Skeletal muscle satellite cell (primary cell): ENCODE results near the gene TMEM130.

Source experiments
- H3K27me3 ChIP-seq: 2 replicates; pipeline ENCODE4 v1.7.0; 2013; ENCODE audit warnings: low read length; ENCODE audit not compliant: control insufficient read depth, insufficient read depth
- H3K36me3 ChIP-seq: 2 replicates; pipeline ENCODE4 v1.7.0; 2013; ENCODE audit warnings: mild to moderate bottlenecking, control low read depth, low read length; ENCODE audit not compliant: insufficient read depth
- H3K4me1 ChIP-seq: 2 replicates; pipeline ENCODE4 v1.7.0; 2013; ENCODE audit warnings: low read length; ENCODE audit not compliant: control insufficient read depth, insufficient read depth
- H3K4me2 ChIP-seq: 2 replicates; pipeline ENCODE4 v1.7.0; 2013; ENCODE audit warnings: mild to moderate bottlenecking, low read length
- H3K4me3 ChIP-seq: 2 replicates; pipeline ENCODE4 v1.7.0; 2013; ENCODE audit warnings: low read length
- H3K9ac ChIP-seq: 2 replicates; pipeline ENCODE4 v1.7.0; 2013; ENCODE audit warnings: mild to moderate bottlenecking, low read depth, low read length, moderate library complexity
- H3K9me3 ChIP-seq: replicated peaks from 2 replicates; pipeline ENCODE4 v1.7.0; 2013; ENCODE audit warnings: mild to moderate bottlenecking, control low read depth, low read length

The TMEM130 gene

DNA sequence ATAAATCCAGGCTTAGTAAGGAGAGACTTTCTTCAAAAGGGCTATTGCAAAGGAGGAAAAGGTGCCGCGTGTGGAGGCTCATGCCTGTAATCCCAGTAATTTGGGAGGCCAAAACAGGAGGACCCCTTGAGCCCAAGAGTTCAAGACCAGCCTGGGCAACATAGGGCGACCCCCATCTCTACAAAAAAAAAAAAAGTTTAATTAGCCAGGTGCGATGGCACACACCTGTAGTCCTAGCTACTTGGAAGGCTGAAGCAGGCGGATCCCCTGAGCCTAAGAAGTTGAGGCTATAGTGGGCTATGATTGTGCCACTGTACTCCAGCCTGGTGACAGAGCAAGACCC, 32.2 kb downstream of the TMEM130 start:
- peaks cover 37% of the 10 kb centered on the region for H3K27me3 ChIP-seq

DNA sequence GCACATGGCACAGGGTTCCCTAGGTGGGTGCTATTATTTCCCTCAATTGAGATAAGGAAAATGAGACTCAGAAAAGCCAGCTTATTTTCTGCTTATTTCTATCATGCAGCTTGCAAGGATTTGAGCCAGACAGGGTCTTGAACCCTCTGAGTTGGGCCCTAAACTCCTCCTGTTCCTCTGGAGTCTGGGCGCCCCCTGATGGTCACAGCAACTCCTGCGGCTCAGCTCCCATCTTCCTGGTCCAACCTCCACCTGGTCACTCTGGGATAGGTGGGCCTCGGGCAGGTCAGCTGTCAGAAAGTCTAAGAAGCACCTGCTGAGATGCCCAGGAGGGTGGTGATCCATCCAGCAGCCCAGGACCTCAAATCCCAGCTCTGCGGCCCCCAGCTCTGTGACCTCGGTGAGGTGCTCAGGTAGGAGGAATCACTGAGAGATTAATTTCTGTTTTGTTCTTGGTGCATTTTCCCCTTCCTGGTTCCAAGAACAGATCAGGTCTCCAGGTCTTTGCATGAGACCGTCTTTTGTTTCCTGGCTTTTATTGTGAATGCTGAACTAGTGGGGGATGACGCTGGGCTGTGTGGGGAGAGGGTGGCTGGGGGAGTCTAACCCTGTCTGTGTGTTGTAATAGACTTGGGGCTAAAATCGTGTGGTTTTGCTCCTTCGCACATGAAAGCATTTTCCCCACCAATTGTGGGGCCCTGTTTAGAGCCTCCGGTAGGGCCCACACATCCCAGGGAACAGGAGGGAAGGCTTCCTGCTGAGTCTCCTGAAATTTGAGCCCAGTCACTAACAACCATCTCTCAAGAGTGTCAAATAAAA, 32.8 kb downstream of the TMEM130 start:
- H3K9me3 ChIP-seq: no peaks in the 10 kb centered on the region
- peaks cover 37% of the 10 kb centered on the region for H3K27me3 ChIP-seq
- H3K36me3 ChIP-seq: no peaks in the 10 kb centered on the region
- H3K4me2 ChIP-seq: no peak overlapping the region
- H3K4me1 ChIP-seq: peaks cover 15% of the 10 kb centered on the region
- H3K9ac ChIP-seq: no peak overlapping the region
- H3K4me3 ChIP-seq: no peak overlapping the region

More for the DNA sequence above, 32.2 kb downstream of the TMEM130 start:
- H3K36me3 ChIP-seq: no peaks in the 10 kb centered on the region
- H3K4me1 ChIP-seq: peaks cover 15% of the 10 kb centered on the region
- H3K9me3 ChIP-seq: no peaks in the 10 kb centered on the region
- no peak overlapping the region for H3K4me2 ChIP-seq
- H3K9ac ChIP-seq: no peak overlapping the region
- H3K4me3 ChIP-seq: no peak overlapping the region

DNA sequence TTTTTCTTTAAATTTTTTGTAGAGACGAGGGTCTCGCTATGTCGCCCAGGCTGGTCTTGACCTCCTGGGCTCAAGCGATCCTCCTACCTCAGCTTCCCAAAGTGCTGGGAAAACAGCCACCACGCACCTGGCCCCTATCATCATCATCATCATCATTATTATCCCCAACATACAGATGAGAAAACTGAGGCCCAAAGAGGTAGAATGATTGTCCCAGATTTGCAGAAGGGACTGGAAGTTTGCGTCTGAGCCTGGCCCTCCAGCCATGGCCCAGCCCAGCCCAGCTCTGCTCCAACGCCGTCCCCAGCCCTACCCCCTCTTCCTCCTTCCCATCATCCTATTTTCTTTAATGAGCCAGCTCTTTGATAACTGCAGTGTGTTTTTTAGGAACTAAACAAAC, 34.9 kb downstream of the TMEM130 start:
- peaks cover 29% of the 10 kb centered on the region for H3K27me3 ChIP-seq
- no peak overlapping the region for H3K9ac ChIP-seq
- no peak overlapping the region for H3K4me2 ChIP-seq
- no peaks in the 10 kb centered on the region for H3K36me3 ChIP-seq
- H3K4me3 ChIP-seq: no peak overlapping the region
- no peaks in the 10 kb centered on the region for H3K4me1 ChIP-seq
- no peaks in the 10 kb centered on the region for H3K9me3 ChIP-seq

DNA sequence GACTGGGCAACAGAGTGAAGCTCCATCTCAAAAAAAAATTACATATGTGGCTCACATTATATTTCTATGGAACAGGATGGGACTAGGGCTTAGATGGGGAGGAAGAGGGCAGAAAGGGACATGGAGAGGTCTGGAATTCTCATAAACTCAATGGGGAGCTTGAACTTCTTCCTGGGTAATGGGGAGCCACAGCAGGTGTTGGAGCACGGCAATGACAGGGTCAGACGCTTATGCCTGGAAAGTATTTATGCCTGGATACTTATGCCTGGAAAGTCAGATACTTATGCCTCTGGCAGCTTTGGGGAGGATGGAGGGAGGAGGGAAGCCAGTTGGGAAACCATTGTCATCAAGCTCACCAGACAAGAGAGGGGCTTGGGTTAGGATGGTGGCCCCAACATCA, 36.8 kb downstream of the TMEM130 start:
- no peaks in the 10 kb centered on the region for H3K4me1 ChIP-seq
- no peak overlapping the region for H3K4me3 ChIP-seq
- no peak overlapping the region for H3K9ac ChIP-seq
- H3K9me3 ChIP-seq: no peaks in the 10 kb centered on the region
- peaks cover 28% of the 10 kb centered on the region for H3K27me3 ChIP-seq
- no peaks in the 10 kb centered on the region for H3K36me3 ChIP-seq
- H3K4me2 ChIP-seq: no peak overlapping the region

DNA sequence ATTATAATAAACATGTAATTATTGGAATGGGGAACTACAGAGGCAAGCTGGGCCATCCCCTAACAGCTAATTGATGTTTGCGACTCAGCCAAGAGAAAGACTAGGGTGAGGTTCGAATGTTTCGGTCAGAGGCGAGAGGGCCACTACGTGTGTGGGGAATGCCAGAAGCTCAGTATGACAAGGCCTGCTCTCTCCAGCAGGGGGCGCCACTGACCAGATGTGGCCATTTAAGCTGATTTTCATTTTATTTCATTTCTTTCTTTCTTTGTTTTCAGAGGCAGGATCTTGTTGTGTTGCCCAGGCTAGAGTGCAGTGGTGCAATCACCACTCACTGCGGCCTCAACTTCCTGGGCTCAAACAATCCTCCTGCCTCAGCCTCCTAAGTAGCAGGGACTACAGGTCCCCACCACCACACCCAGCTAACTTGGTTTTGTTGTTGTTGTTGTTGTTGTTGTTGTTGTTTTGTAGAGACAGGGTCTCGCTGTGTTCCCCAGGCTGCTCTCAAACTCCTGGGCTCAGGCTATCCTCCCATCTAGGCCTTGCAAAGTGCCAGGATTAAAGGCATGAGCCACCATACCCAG, 38.1 kb downstream of the TMEM130 start:
- Histone ChIP-seq H3K4me1 (no peaks in the 10 kb centered on the region), H3K27me3 (peaks cover 32% of the 10 kb centered on the region), H3K9me3 (no peaks in the 10 kb centered on the region), H3K4me2 (no peak overlapping the region), H3K36me3 (no peaks in the 10 kb centered on the region), H3K4me3 (no peak overlapping the region), H3K9ac (no peak overlapping the region)

DNA sequence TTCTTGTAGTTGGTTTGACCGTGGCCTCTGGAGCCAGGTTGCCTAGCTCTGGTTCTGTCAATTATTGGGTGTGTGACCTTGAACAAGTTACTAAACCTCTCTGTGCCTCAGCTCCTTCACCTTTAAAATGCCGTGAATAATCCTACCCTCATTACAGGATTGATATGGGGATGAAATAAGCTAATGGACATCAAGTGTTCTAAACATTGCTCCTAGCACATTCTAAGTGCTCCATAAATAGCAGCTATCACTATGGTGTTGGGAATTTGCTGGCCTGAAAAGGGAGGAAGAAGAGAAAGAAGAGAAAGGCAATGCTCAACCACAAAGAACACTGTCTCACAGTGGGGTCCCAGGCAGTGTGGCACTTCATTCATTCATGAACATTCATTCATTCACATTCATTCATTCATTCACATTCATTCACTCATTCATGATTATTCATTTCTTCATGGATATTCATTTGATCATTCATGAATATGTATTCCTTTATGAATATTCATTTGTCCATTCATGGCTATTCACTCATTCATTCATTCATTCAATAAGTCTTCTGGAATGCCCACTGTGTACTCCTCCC, 38.8 kb downstream of the TMEM130 start:
- no peaks in the 10 kb centered on the region for H3K9me3 ChIP-seq
- H3K4me2 ChIP-seq: no peak overlapping the region
- H3K27me3 ChIP-seq: peaks cover 38% of the 10 kb centered on the region
- H3K36me3 ChIP-seq: no peaks in the 10 kb centered on the region
- no peak overlapping the region for H3K9ac ChIP-seq
- no peak overlapping the region for H3K4me3 ChIP-seq
- no peaks in the 10 kb centered on the region for H3K4me1 ChIP-seq

DNA sequence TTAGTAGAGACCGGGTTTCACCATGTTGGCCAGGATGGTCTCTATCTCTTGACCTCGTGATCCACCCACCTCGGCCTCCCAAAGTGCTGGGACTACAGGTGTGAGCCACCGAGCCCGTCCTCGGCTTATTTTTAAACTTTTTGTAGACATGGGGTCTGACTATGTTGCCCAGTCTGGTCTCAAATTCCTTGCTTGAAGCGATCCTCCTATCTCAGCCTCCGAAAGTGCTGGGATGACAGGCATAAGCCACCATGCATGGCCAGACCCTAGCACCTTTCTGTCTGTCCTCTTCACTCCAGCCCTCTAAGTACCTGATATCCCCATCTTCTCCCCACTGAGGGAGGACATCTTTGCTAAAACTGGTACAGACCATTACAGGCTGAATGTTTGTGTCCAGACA, 41.4 kb downstream of the TMEM130 start:
- no peak overlapping the region for H3K4me3 ChIP-seq
- no peak overlapping the region for H3K9ac ChIP-seq
- H3K4me1 ChIP-seq: no peaks in the 10 kb centered on the region
- no peak overlapping the region for H3K4me2 ChIP-seq
- peaks cover 26% of the 10 kb centered on the region for H3K27me3 ChIP-seq
- H3K36me3 ChIP-seq: no peaks in the 10 kb centered on the region
- H3K9me3 ChIP-seq: no peaks in the 10 kb centered on the region

DNA sequence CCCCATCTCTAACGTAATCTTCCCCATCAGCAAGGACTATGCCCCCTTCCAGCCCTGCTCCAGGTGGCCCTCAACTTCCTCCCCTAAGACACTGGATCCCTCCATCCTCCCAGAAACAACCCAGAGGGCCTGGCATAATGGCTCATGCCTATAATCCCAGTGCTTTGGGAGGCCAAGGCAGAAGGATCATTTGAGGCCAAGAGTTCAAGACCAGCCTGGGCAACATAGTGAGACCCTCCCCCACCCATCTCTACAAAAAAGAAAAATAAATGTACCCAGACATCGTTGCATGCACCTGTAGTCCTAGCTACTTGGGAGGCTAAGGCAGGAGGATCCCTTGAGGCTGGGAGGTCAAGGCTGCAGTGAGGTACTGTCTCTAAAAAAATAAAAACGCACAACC, 42.6 kb downstream of the TMEM130 start:
- Histone ChIP-seq H3K9me3 (no peaks in the 10 kb centered on the region), H3K4me1 (no peaks in the 10 kb centered on the region), H3K9ac (no peak overlapping the region), H3K36me3 (no peaks in the 10 kb centered on the region), H3K4me3 (no peak overlapping the region), H3K27me3 (peaks cover 22% of the 10 kb centered on the region), H3K4me2 (no peak overlapping the region)

DNA sequence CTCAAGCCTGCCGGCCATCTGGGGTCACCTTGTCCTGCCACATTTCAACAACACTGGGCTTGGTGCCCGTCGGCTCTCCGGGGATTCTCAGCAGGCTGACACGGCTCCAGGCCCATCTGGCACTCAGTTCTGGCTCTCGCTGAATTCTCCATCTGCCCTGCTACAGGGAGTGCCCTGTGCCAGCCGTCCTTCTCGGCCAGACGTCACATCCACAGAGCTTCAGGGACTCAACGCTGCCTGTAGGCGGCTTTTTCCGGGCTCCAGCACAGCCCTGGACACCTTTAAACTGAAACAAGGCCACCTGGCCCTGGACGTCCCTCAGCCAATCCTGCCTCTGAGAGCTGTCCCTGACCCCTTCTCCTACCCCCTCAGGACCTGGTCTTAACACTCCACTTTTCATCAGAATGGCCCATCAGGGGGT, 43.0 kb downstream of the TMEM130 start:
- H3K9ac ChIP-seq: no peak overlapping the region
- H3K4me2 ChIP-seq: no peak overlapping the region
- no peak overlapping the region for H3K4me3 ChIP-seq
- no peaks in the 10 kb centered on the region for H3K4me1 ChIP-seq
- H3K36me3 ChIP-seq: no peaks in the 10 kb centered on the region
- H3K27me3 ChIP-seq: peaks cover 22% of the 10 kb centered on the region
- H3K9me3 ChIP-seq: no peaks in the 10 kb centered on the region

DNA sequence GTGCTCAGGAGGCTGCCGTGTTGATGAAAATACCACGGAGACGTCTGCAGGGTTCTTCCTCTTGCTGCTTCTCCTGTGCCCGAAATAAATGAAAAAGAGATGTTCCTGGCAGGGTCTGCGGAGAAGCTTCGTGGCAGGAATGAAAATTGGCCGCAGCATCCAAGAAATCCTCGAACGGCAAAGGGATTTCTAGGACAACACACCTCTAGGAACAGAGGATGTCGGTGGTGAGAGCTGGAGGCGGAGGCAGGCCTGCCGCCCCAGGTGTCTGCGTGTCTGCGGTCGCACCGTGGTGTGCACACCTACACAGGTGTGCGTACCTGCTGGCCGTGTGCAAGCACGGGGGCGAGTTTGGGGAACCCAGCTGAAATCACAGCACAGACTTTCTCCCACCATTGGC, 43.4 kb downstream of the TMEM130 start:
- Histone ChIP-seq H3K9me3 (no peaks in the 10 kb centered on the region), H3K27me3 (peaks cover 22% of the 10 kb centered on the region), H3K4me2 (no peak overlapping the region), H3K4me3 (no peak overlapping the region), H3K36me3 (no peaks in the 10 kb centered on the region), H3K9ac (no peak overlapping the region), H3K4me1 (no peaks in the 10 kb centered on the region)

DNA sequence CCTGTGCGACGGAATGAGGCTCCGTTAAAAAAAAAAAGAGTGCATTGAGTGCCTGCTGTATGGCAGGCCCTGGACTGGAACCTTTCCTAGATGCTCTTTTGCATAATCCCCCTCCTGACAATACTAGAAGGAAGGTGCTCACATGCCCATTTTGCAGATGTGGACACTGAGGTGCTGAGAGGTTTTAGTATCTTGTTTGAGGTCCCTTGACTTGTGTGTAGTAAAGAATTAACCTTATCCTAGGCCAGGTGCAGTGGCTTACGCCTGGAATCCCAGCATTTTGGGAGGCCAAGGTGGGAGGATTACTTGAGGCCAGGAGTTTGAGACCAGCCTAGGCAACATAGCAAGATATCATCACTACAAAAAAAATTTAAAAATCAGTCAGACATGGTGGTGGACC, 46.6 kb downstream of the TMEM130 start:
- Histone ChIP-seq H3K9me3 (no peaks in the 10 kb centered on the region), H3K4me2 (no peak overlapping the region), H3K27me3 (peaks cover 19% of the 10 kb centered on the region), H3K9ac (no peak overlapping the region), H3K4me3 (no peak overlapping the region), H3K4me1 (no peaks in the 10 kb centered on the region), H3K36me3 (no peaks in the 10 kb centered on the region)

DNA sequence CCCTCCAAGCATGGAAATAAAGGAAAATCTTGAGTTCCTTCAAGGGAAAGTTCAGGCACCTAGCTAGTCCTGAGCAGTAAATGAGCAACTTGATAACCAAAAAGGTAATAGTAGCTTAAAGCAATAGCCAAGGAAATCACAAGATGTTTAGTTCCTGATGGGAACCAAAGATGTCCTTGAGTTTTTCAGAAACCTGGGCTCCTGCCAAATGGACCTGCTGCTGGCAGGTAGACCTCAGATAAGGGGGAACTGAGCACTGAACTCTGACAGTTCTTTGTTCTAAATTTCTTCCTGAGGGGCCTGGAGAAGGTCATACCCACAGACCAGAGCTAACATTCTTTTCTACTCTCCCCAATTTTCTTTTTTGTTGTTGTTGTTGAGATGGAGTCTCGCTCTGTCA, 48.5 kb downstream of the TMEM130 start:
- Histone ChIP-seq H3K9ac (no peak overlapping the region), H3K9me3 (no peaks in the 10 kb centered on the region), H3K4me3 (no peak overlapping the region), H3K4me2 (no peak overlapping the region), H3K36me3 (no peaks in the 10 kb centered on the region), H3K4me1 (no peaks in the 10 kb centered on the region), H3K27me3 (peaks cover 9% of the 10 kb centered on the region)
